ENCODE data around the gene PPP4R3A. TPM values are rescaled to one million over a fixed set of nuclear protein-coding genes. Genes with fewer than 3 reads are reported as not detected.
A peak's percentile ranks its signal among the peaks of the same experiment; 100 is the strongest.

Gene PPP4R3A
- total RNA-seq, 1 experiment from 2014 or later, result 74.4 TPM

DNA sequence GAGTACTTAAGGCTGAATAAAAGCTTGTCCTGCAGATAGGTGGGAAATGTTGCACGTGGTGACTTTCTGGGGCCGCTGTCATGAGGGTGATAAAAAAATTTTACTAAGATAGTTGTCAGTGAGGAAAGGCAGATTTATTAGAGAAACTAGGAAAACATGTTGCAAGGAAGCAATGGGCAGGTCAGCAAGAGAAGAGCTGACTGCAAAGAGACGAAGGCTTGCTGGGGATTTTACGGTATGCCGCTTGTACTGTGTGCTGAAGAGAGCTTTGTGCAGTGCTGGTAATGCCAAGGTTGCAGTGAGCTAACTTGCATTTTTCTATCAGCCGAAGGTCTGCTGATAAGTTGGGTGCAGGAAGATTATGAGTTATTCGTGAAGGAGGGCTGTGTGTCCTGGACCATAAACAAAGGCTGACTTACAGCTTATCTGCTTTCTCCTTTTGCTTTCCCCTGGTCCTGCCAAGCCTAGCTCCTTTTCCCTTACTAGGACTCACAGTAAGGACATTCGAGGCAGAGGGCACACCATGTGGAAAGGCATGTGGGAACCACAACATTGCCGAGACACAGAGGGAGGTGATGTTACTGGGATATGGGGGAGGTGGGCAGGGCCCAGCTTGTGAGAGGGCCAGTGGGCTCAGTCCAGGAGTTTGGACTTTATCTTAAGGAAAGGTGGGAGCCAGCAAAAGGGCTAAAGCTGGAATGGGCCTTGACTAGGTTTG lies 85.1 kb downstream of the PPP4R3A start:
- intact Hi-C loops (cut with micrococcal nuclease), result no loop called here

DNA sequence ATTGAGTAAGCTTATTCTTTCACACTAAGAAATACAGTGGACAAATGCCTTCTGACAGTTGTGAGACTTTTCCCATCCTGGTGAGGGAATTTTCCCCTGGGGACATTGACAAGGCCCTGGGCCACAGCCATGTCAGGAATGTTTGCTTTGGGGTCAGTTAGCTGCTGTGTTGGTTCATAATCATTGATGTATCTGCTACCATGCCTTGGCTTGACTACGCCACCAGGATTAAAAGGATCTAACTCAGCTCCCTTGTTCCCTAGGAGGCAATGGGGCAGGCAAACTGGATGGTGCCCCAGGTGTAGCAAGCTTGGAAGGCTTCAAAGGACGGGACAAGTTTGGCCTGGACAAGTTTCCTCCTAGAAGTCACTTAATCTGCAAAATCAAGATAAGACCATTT lies 89.4 kb downstream of the PPP4R3A start:
- Histone ChIP-seq H3K27me3 (ENCODE audit: low read length) (no peaks in the 10 kb centered on the region), H3F3A (ENCODE audit: low read length, unreplicated experiment) (no peaks in the 10 kb centered on the region), H2AFZ (ENCODE audit: low read length) (no peak overlapping the region), H3K9me3 (ENCODE audit: low read length) (no peaks in the 10 kb centered on the region), H3K9ac (ENCODE audit: low read length) (no peak overlapping the region), H4K20me1 (ENCODE audit: low read length) (no peaks in the 10 kb centered on the region), H3K9me2 (replicated peaks; ENCODE audit: low read length) (no peaks in the 10 kb centered on the region), H3K36me3 (ENCODE audit: low read depth, low read length) (no peaks in the 10 kb centered on the region), H3K79me2 (ENCODE audit: low read length) (peaks cover 16% of the 10 kb centered on the region), H3K4me1 (ENCODE audit: insufficient read depth, low read length) (peaks cover 14% of the 10 kb centered on the region), H3K4me2 (ENCODE audit: low read length) (no peak overlapping the region), H3K27ac (ENCODE audit: low read length) (no peak overlapping the region), H3K4me3 (ENCODE audit: low read length) (no peak overlapping the region)
- intact Hi-C loops (cut with micrococcal nuclease), result no loop called here
- ChIA-PET POLR2A (ENCODE audit: unreplicated experiment) (no interaction called here), CTCF (interaction anchor here (0.6 kb wide), 1 partner anchor 29 kb away, joined by 4 read pairs; no protein-coding TSS in a partner anchor)
- peak; percentile 4 for DNase-seq
- BruUV-seq (replicated peaks), result no TSS peak
- no peak for ATAC-seq
- TF ChIP-seq, protein P1, sequence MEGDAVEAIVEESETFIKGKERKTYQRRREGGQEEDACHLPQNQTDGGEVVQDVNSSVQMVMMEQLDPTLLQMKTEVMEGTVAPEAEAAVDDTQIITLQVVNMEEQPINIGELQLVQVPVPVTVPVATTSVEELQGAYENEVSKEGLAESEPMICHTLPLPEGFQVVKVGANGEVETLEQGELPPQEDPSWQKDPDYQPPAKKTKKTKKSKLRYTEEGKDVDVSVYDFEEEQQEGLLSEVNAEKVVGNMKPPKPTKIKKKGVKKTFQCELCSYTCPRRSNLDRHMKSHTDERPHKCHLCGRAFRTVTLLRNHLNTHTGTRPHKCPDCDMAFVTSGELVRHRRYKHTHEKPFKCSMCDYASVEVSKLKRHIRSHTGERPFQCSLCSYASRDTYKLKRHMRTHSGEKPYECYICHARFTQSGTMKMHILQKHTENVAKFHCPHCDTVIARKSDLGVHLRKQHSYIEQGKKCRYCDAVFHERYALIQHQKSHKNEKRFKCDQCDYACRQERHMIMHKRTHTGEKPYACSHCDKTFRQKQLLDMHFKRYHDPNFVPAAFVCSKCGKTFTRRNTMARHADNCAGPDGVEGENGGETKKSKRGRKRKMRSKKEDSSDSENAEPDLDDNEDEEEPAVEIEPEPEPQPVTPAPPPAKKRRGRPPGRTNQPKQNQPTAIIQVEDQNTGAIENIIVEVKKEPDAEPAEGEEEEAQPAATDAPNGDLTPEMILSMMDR (conservative IDR thresholded peaks at IDR 0.05; ENCODE audit: low read depth, low read length), result no peak

More for the DNA sequence above, 85.1 kb downstream of the PPP4R3A start:
- Histone ChIP-seq H4K20me1 (ENCODE audit: low read length) (no peaks in the 10 kb centered on the region), H3K4me2 (ENCODE audit: low read length) (no peak overlapping the region), H3K27ac (ENCODE audit: low read length) (no peak overlapping the region), H3K79me2 (ENCODE audit: low read length) (no peaks in the 10 kb centered on the region), H3K4me3 (ENCODE audit: low read length) (no peak overlapping the region), H3K36me3 (ENCODE audit: low read depth, low read length) (no peaks in the 10 kb centered on the region), H3K4me1 (ENCODE audit: insufficient read depth, low read length) (no peaks in the 10 kb centered on the region), H3K9me2 (replicated peaks; ENCODE audit: low read length) (no peaks in the 10 kb centered on the region), H3K9me3 (ENCODE audit: low read length) (no peaks in the 10 kb centered on the region), H3F3A (ENCODE audit: low read length, unreplicated experiment) (no peaks in the 10 kb centered on the region), H3K9ac (ENCODE audit: low read length) (no peak overlapping the region), H3K27me3 (ENCODE audit: low read length) (no peaks in the 10 kb centered on the region), H2AFZ (ENCODE audit: low read length) (no peak overlapping the region)
- BruUV-seq (replicated peaks), result no TSS peak
- no peak for ATAC-seq
- CTCF ChIA-PET, result no interaction called here
- DNase-seq, result no peak
- no peak for TF ChIP-seq EZH2 (IDR thresholded peaks at IDR 0.05; ENCODE audit: low read length, unreplicated experiment)
- TF ChIP-seq, protein P1 (conservative IDR thresholded peaks at IDR 0.05; ENCODE audit: low read depth, low read length), result no peak
- no peak for TF ChIP-seq EZH2phosphoT487 (IDR thresholded peaks at IDR 0.05; ENCODE audit: borderline replicate concordance, low read length)
- POLR2A ChIA-PET (ENCODE audit: unreplicated experiment), result no interaction called here

DNA sequence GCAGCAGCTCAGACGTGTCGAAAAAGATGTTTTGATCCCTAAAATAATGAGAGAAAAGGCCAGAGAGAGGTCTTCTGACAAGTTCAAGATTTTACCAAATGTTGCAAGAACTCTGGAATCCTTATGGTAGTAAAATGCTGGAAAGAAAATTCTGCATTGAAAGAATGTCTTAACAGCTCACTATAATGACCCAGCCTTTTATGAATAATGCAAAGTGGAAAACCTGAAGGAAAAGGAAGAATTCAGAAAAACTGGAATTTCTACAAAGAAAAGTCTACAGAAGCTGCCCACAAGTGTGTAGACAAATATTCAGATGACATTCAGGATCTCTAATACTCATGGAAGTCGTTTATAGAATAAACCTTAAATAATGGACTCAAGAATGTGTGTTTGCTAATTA lies 90.7 kb downstream of the PPP4R3A start:
- peak overlapping the region; percentile 52; the same call in 1 of the 2 replicates for H3K4me3 ChIP-seq (ENCODE audit: low read length)
- TF ChIP-seq, protein P1 (conservative IDR thresholded peaks at IDR 0.05; ENCODE audit: low read depth, low read length), result no peak
- no peak for TF ChIP-seq EZH2phosphoT487 (IDR thresholded peaks at IDR 0.05; ENCODE audit: borderline replicate concordance, low read length)
- ChIA-PET CTCF (no interaction called here), POLR2A (ENCODE audit: unreplicated experiment) (no interaction called here)
- DNase-seq (peak; percentile 3), ATAC-seq (no peak)
- intact Hi-C loops (cut with micrococcal nuclease), result no loop called here
- H2AFZ ChIP-seq (ENCODE audit: low read length), result peak overlapping the region; percentile 79
- H3K9ac ChIP-seq (ENCODE audit: low read length), result no peak overlapping the region
- H3K79me2 ChIP-seq (ENCODE audit: low read length), result peaks cover 28% of the 10 kb centered on the region
- no peaks in the 10 kb centered on the region for H3K9me2 ChIP-seq (replicated peaks; ENCODE audit: low read length)
- no peak overlapping the region for H3K27ac ChIP-seq (ENCODE audit: low read length)
- no peaks in the 10 kb centered on the region for H3K27me3 ChIP-seq (ENCODE audit: low read length)
- BruUV-seq (replicated peaks), result no TSS peak
- no peaks in the 10 kb centered on the region for H4K20me1 ChIP-seq (ENCODE audit: low read length)
- H3K4me1 ChIP-seq (ENCODE audit: insufficient read depth, low read length), result peaks cover 17% of the 10 kb centered on the region
- no peaks in the 10 kb centered on the region for H3K36me3 ChIP-seq (ENCODE audit: low read depth, low read length)
- H3K4me2 ChIP-seq (ENCODE audit: low read length), result peak overlapping the region; percentile 79
- no peaks in the 10 kb centered on the region for H3F3A ChIP-seq (ENCODE audit: low read length, unreplicated experiment)
- H3K9me3 ChIP-seq (ENCODE audit: low read length), result no peaks in the 10 kb centered on the region

Data from PC-3 (cell line).